GM10847 (cell line): ENCODE measurements around the gene FMOD.

Experiments used
- POLR2A ChIP-seq: IDR thresholded peaks from 2 replicates; pipeline ENCODE4 v1.6.1; 2011; ENCODE audit not compliant: insufficient read length; ENCODE audit errors: extremely low read depth

FMOD gene

DNA sequence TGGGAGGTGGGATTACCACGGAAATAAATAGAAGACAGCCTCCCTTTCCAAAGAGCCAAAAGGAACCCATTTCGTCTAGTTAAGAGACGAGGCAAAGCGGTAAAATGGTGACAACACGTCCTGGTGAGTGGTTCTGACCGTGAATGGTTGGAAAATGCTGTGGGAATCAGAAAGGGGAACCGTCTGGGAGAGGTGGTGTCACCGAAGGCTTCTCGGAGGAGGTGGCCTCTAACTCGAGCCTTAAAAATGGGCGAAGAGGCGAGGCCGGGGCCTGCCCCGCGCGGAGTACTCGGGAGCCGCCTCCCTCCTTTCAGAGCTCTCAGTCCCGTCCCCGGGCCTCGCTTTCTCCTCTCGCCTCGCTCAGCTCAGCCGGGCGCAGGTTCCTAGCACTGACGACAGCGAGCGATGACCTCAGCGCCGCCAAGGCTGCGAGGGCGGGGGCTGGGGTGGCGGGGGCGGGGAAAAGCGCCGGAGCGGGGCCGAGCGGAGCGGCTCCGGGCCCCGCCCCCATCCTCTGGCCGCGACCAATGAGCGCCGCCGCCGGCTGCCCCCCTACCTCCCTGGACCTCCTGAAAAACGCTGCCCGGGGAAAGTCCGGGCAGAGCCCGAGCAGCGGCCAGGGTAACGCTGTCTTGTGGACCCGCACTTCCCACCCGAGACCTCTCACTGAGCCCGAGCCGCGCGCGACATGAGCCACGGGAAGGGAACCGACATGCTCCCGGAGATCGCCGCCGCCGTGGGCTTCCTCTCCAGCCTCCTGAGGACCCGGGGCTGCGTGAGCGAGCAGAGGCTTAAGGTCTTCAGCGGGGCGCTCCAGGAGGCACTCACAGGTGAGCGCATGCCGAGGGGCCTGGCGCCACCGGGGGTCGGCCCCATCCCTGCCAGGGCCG lies 45.8 kb downstream of the FMOD start, which contains the start of gene BTG2:
Gene BTG2, plus strand, starts transcription at position 601 of the 890 bp plus-strand sequence. Its CDS starts 88 bp downstream, at position 689.
- peak; percentile 99 for TF ChIP-seq POLR2A

DNA sequence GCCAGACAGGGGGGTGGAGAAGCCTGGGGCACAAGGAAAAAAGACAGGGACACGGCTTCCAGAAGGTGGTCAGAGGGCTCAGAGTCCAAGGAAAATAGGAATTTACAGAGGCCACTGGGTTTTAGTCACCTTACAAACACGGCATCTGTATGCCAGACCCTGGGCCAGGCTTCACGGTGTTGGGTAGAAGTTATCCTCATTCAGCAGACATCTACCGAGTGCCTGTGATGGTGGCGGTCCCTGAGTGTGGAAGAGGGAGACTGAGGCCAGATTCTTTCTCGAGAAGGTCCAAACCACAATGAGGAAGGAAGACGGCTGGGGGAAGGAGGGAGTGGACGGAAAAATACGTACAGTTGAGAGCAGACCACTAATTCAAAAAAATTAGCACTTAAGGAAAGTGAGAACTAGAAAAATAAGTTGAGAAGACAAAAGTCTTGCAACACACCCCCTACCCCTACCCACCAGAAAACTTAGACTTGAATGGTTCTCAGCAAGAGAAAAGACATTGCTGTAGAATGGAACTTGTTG lies 46.5 kb downstream of the FMOD start:
- no peak for TF ChIP-seq POLR2A

DNA sequence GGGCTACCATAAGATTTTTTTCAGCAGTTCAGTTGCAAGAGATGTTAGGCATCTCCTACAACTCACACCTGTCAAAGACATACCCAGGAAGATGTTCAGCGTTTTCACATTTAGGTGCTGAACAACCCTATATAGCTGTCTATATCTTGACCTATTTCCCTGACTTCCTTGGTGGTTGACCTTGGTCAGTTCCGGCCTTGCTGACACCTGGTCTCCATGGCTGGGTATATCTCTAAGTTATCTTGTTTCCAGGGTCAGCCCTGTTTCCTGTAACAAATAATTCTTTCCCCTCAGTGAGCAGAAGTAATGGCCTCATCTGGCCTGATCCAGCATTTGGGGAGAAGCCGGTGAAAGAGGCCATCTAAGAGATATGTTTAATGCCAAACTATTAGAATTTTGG lies 48.0 kb downstream of the FMOD start:
- no peak for TF ChIP-seq POLR2A

DNA sequence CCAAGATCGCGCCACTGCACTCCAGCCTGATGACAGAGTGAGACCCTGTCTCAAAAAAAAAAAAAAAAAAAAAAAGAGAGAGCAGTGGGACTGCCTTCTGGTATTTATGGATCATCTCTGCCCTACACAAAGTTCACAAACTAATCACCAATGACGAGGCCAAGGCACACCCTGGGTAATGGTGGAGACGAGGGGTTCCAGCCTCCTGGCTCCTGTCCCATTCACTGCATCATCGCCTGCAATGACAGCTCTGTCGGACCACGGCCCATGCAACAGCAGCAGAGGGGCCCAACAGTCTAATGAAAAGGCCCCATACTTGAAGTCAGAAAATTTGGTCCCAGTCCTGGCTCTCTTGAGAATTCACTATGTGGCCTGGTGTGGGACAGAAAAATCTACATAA lies 48.5 kb downstream of the FMOD start:
- no peak for TF ChIP-seq POLR2A

DNA sequence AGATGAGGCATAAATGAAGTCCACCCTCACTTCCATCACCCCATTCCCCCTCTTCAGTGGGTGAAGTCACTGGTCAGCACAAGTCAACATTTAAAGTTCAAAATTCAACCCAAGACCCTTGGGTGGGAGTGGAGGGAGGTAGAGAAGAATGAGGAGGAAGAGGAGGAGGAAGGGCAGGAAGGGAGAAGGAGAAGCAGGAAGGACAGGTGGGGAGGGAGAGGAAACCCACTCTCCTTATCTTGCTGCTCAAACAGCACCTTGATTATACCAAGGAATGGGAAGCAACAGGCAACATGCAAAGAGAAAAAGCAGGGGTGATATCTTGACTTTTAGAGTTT lies 49.6 kb downstream of the FMOD start:
- no peak for TF ChIP-seq POLR2A

DNA sequence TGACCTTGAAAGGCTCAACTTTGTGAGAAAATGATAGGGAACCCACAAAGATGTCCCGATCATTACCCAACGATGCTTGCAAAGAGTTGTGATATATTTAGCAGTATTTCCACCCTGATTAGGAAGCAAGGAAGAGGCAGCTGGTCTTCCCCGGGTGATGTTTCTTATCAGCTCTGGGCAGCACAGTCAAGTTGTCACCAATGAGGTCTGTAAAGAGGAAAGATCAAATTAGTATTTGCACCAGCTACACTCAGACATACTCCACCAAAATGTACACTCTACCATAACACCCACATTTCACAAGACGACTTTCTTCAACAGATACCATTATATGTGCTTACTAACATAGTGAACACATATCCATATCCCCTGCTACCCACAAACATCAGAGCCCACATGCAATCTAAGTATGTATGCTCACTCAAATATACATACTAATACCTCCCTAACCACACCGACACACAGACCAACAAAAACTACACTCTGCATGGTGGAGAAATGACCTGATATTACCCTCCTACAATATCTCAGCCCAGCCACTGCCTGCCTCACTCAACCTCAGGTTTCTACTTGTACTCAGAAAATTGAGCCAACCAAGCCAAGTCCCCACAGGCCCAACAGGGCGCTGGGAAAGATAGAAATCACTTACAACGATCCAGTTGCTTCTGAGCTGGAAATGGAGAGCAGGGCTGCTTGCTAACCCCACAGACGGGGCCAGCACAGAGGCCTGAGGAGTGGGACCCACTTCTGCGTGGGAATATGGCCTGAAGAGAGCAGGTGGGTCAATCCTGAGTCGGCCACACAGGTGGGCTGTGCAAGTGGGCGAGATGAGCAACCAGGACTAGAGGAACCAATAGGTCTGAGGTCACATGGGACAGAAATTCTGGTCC lies 50.2 kb downstream of the FMOD start:
- TF ChIP-seq POLR2A, result no peak

DNA sequence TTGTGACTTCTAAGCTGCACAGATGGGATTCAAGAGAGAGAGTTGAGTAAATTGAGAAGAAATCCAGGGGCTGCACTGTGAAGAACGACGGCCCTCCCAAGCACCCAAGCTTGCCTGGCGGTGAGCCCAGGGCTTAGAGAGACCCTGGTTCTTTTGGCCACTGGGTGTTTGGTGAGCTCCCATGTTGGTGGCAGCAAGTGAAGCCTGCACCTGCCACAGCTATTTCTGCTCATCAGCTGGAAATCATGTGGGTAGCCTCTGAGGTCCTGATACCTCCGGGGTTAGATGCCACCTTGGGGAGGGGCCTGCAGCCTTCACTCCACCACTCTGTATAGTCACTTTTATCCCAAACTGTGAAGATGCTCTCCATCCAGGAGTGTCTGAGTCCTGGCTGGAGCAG lies 51.8 kb downstream of the FMOD start:
- TF ChIP-seq POLR2A, result no peak

DNA sequence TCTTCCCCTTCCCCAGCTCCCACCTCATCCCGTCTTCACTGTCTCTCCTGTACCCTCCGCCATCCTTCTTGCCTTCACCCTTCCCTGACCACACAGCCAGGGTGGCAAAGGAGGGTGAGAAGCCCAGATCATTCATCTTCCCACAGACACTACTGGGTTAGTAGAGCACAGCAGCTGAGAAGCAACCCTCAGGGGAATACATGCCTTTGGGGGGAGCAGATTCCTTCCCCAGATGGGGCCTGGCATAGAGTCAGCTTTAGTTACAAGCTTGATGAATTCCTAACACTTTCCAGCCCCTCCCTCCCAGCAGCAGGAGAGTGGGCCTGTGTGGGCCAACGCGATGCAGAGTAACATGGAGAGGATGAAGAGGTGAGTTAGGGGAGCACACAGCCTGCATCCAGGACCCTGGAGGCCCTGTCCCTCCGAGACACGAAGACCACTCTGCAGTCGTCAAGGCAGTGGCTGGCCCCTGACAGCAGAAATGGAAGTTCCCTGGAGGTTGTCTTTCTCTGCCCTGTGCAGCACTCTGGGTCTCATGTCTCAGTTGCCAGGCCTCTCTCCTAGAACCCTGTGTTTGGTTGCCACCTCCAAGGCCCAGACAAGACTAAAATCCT lies 54.4 kb downstream of the FMOD start:
- no peak for TF ChIP-seq POLR2A

DNA sequence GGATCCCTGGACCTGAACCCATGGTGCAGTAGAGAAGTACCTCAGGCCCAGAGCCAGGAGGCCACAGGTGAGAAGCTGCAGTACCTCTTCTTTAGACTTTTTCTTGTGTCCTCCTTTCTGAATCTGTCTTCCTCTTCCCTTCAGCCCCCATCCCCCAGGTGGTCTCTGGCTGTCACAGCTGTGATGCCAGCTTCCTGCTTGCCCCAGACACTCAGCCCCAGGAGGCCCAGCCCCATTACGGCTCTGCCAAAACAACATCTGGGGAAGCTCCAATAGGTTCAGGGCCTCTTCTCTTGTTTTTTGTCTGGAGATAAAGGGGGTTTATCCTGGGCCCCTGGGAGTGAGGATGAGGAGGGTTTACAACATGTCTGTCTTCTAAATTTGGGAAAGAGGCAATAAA lies 55.1 kb downstream of the FMOD start:
- no peak for TF ChIP-seq POLR2A

DNA sequence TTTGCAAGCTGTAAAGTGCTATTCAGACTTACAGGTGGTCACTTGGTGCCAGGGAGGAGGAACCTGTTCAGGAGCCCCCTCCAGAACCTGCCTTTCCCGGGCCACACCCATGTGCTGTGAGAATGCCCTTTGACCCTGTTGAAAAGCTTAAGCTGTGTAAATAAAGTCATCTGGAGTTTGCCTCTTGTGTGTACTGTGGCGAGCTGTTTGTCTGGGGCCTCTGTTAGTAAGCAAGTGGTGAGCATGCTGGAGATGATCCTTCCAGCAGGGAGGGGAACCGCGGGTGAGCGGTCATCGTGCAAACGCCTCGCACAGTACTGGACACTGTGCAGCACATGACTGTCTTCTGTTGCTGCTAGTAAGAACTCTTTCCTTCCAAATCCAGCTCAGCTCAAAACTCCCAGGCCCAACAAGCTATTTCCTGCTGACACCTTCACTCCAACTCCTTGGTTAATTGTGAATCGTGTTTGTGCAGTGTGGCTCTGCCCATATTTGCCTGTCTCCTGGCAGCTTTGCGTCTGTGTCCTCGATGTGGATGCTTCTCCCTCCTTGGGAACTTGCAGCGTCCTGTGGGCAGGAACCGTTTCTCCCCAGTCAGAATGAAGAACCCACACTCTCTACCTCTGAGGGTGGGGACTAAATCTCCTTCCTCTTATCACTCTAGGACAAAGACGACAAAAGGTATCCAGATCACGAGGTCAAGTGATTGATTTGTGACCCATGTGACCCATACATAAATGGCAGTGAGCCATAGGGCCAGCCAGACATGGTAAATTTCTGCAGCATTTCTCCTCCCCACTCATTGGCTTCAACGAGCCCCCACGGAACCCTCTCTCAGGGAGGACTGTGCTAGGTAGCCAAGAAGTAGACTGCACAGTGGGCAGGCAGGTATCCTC lies 59.5 kb downstream of the FMOD start:
- TF ChIP-seq POLR2A, result no peak
